ENCODE data around the gene TBC1D30.

Gene TBC1D30

GRCh38 chr12:64864319-64864718 lies 39.9 kb downstream of the TBC1D30 start:
- DNase-seq = no peak

- no peak for DNase-seq
These were observed 50.7 kb downstream of the TBC1D30 start for GRCh38 chr12:64875186-64875585.

- DNase-seq = no peak
These were observed 52.1 kb downstream of the TBC1D30 start for GRCh38 chr12:64876388-64877071.

GRCh38 chr12:64877363-64878004 lies 53.0 kb downstream of the TBC1D30 start:
- no peak for DNase-seq

GRCh38 chr12:64882687-64883086 lies 58.2 kb downstream of the TBC1D30 start:
- no peak for DNase-seq

GRCh38 chr12:64883264-64884163 lies 59.1 kb downstream of the TBC1D30 start:
- DNase-seq = no peak

GRCh38 chr12:64884164-64884542 lies 59.7 kb downstream of the TBC1D30 start:
- DNase-seq = no peak

- DNase-seq = no peak
These were observed 60.3 kb downstream of the TBC1D30 start for GRCh38 chr12:64884728-64885127.

- DNase-seq = no peak
These were observed 65.2 kb downstream of the TBC1D30 start for GRCh38 chr12:64889434-64890216.

- DNase-seq = peak; percentile 58 to 69
These were observed 66.5 kb downstream of the TBC1D30 start for GRCh38 chr12:64890873-64891468.

- no peak for DNase-seq
These were observed 67.2 kb downstream of the TBC1D30 start for GRCh38 chr12:64891629-64892028.

- no peak for DNase-seq
These were observed 68.1 kb downstream of the TBC1D30 start for GRCh38 chr12:64892561-64892960.

- DNase-seq = no peak
These were observed 69.5 kb downstream of the TBC1D30 start for GRCh38 chr12:64893961-64894360.

GRCh38 chr12:64894827-64895475 lies 70.5 kb downstream of the TBC1D30 start:
- DNase-seq = no peak

GRCh38 chr12:64895526-64895925 lies 71.1 kb downstream of the TBC1D30 start:
- no peak for DNase-seq

- DNase-seq = no peak
These were observed 76.1 kb downstream of the TBC1D30 start for GRCh38 chr12:64900540-64900939.

- DNase-seq = no peak
These were observed 79.2 kb downstream of the TBC1D30 start for GRCh38 chr12:64903479-64904152.

GRCh38 chr12:64907097-64907496 lies 82.7 kb downstream of the TBC1D30 start:
- DNase-seq = no peak

- no peak for DNase-seq
These were observed 84.7 kb downstream of the TBC1D30 start for GRCh38 chr12:64909124-64909523.

- no peak for DNase-seq
These were observed 86.6 kb downstream of the TBC1D30 start for GRCh38 chr12:64911081-64911480.

GRCh38 chr12:64911912-64912311 lies 87.5 kb downstream of the TBC1D30 start:
- no peak for DNase-seq
